Chondrocyte (in vitro differentiated cells): ENCODE data around the gene ZNF773. TPM values are rescaled to one million over a fixed set of nuclear protein-coding genes. Genes with fewer than 3 reads are reported as not detected.
A peak's percentile ranks its signal among the peaks of the same experiment; 100 is the strongest.
"Not testable (repeated sequence)": the region's sequence is repeated elsewhere in the genome, so short reads cannot be mapped to it uniquely, and the experiment has no call there.

Experiments used
- DNase-seq: peaks from one replicate; pipeline ENCODE4 v3.0.0; 2021; ENCODE audit warnings: mixed read lengths, low spot score
- H3K27ac Mint-ChIP-seq: one replicate; pipeline ENCODE4 v1.8.0; 2021; ENCODE audit warnings: mild to moderate bottlenecking, moderate library complexity, mixed read lengths; ENCODE audit not compliant: unreplicated experiment
- H3K27me3 Mint-ChIP-seq: 2 replicates; pipeline ENCODE4 v1.8.0; 2021; ENCODE audit warnings: low read depth, mixed read lengths
- H3K36me3 Mint-ChIP-seq: 2 replicates; pipeline ENCODE4 v1.8.0; 2021; ENCODE audit warnings: low read depth, mixed read lengths
- H3K4me1 Mint-ChIP-seq: 2 replicates; pipeline ENCODE4 v1.8.0; 2021; ENCODE audit warnings: low read depth, mild to moderate bottlenecking, mixed read lengths
- H3K4me3 Mint-ChIP-seq: one replicate; pipeline ENCODE4 v1.8.0; 2021; ENCODE audit warnings: mild to moderate bottlenecking, moderate library complexity, mixed read lengths; ENCODE audit not compliant: unreplicated experiment
- H3K9me3 Mint-ChIP-seq: 2 replicates; pipeline ENCODE4 v1.8.0; 2021; ENCODE audit warnings: low read depth, mixed read lengths
- total RNA-seq: library from RNA; stranded (reverse); gene quantifications from 3 replicates; pipeline ENCODE4 v1.2.1, GENCODE V29; 2021
- TF ChIP-seq, protein P1 (sequence below): fragments of 200-600 bp; sonication (generic); IDR thresholded peaks from 2 replicates; pipeline ENCODE4 v1.5.0; 2021; ENCODE audit warnings: antibody characterized with exemption, mild to moderate bottlenecking, moderate library complexity

Gene ZNF773
- total RNA-seq, 1 donor from 2014 or later, result 8.7 TPM

- peak; percentile 92 for DNase-seq
- peak within 1 kb of the TSS; percentile 93 for H3K27ac Mint-ChIP-seq
- H3K4me1 Mint-ChIP-seq, result peaks cover 18% of the 10 kb centered on the region
- H3K27me3 Mint-ChIP-seq, result no peaks in the 10 kb centered on the region
- TF ChIP-seq, protein P1, sequence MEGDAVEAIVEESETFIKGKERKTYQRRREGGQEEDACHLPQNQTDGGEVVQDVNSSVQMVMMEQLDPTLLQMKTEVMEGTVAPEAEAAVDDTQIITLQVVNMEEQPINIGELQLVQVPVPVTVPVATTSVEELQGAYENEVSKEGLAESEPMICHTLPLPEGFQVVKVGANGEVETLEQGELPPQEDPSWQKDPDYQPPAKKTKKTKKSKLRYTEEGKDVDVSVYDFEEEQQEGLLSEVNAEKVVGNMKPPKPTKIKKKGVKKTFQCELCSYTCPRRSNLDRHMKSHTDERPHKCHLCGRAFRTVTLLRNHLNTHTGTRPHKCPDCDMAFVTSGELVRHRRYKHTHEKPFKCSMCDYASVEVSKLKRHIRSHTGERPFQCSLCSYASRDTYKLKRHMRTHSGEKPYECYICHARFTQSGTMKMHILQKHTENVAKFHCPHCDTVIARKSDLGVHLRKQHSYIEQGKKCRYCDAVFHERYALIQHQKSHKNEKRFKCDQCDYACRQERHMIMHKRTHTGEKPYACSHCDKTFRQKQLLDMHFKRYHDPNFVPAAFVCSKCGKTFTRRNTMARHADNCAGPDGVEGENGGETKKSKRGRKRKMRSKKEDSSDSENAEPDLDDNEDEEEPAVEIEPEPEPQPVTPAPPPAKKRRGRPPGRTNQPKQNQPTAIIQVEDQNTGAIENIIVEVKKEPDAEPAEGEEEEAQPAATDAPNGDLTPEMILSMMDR, result peak; percentile 63
- H3K4me3 Mint-ChIP-seq, result peak within 1 kb of the TSS; percentile 86
- H3K9me3 Mint-ChIP-seq, result peaks cover 55% of the 10 kb centered on the region
- peaks cover 49% of the 10 kb centered on the region for H3K36me3 Mint-ChIP-seq
These were observed 22.3 kb upstream of the ZNF773 start, which contains the start of gene ZNF772 for GRCh38 chr19:57477191-57478008. TSS of gene ZNF772 (minus strand) at chr19:57477566. CDS start at chr19:57477309, 257 bp downstream.

DNA sequence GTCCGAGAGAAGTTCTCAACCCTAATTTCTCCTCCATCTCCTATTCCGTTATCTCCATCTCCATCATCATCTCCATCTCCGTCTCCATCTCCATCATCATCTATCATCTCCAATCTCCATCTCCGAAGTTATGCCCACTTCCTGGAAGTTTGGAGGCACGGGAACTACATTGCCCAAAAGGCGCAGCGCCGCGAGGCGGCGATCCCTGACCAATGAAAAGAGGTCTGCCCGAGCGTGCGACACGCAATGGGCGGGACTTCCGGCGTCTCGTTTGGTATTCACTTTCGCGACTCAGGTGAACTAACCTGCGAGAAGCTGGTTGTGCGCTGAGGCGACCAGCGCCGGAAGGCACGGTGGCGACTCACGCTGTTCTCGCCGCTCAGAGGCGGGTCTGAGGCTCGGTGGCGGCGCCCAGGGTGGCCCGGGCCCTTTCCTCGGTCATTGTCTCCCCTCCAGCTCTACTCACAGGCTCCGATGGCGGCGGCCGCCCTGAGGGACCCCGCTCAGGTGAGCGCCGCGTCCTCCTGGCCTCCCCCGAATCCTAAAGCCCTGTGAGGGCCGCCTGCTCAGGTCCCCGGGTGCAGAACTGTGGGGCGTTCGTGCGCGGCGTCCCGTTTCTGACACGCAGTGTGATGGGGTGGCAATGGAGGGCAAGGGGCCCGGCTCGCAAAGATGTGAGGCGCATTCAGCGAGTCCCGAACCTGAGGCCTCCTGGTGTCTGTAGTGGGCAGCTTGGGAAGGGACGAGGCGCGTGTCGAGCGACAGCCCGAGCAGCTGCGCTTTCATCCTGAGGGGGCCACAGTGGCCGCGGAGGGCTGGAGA is 12.1 kb upstream of the ZNF773 start, which contains the start of gene ZNF419:
ZNF419 (plus strand) TSS at position 274 of the 822 bp plus-strand sequence; CDS start at position 475, 201 bp downstream.
- Mint-ChIP-seq H3K4me1 (peaks cover 13% of the 10 kb centered on the region), H3K36me3 (peaks cover 37% of the 10 kb centered on the region), H3K27ac (peak within 1 kb of the TSS; percentile 86), H3K4me3 (peak within 1 kb of the TSS; percentile 77), H3K9me3 (peaks cover 37% of the 10 kb centered on the region)
- DNase-seq, result peak; percentile 96
- TF ChIP-seq, protein P1, result peak; percentile 39
- not testable (repeated sequence) for H3K27me3 Mint-ChIP-seq

- Mint-ChIP-seq H3K36me3 (peaks cover 42% of the 10 kb centered on the region), H3K9me3 (peaks cover 43% of the 10 kb centered on the region), H3K27ac (peak overlapping the region; percentile 86), H3K4me3 (peak overlapping the region; percentile 77), H3K4me1 (peaks cover 13% of the 10 kb centered on the region)
- not testable (repeated sequence) for H3K27me3 Mint-ChIP-seq, DNase-seq
These were observed 11.5 kb upstream of the ZNF773 start for GRCh38 chr19:57488299-57488644.

DNA sequence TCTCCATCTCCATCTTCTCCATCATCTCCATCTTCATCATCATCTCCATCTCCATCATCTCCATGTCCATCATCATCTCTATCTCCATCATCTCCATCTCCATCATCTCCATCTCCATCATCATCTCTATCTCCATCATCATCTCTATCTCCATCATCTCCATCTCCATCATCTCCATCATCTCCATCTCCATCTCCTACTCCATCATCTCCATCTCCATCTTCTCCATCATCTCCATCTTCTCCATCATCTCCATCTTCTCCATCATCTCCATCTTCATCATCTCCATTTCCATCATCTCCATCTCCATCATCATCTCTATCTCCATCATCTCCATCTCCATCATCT is 432 bp upstream of the ZNF773 start:
- peaks cover 49% of the 10 kb centered on the region for H3K36me3 Mint-ChIP-seq
- not testable (repeated sequence) for DNase-seq, H3K27me3 Mint-ChIP-seq
- H3K4me1 Mint-ChIP-seq, result peaks cover 16% of the 10 kb centered on the region
- H3K9me3 Mint-ChIP-seq, result peaks cover 68% of the 10 kb centered on the region
- peak overlapping the region; percentile 80 for H3K27ac Mint-ChIP-seq
- H3K4me3 Mint-ChIP-seq, result peak overlapping the region; percentile 77

DNA sequence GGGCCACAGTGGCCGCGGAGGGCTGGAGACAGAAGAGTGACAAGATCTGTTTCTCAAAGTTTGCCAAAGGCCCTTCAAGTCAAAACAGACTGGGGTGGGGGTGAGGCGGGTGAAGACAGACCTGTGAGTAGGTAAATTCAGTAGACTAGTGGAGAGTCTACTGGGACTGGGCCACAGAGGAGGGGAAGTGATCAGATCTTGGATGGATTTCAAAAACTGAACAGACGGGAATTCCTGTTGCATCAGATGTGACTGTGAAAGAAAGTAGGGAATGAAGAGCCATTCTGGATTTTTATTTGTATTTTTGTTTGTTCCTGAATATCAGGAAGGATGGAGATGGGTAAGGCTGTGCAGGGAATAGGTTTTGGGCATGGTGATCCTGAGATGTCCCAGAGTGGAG is 662 bp downstream of the ZNF773 start:
- Mint-ChIP-seq H3K4me1 (peaks cover 16% of the 10 kb centered on the region), H3K4me3 (peak overlapping the region; percentile 77), H3K36me3 (peaks cover 48% of the 10 kb centered on the region), H3K9me3 (peaks cover 64% of the 10 kb centered on the region), H3K27ac (peak overlapping the region; percentile 85)
- DNase-seq, H3K27me3 Mint-ChIP-seq: not testable (repeated sequence)

GRCh38 chr19:57506163-57506562 is 6.4 kb downstream of the ZNF773 start:
- H3K4me3 Mint-ChIP-seq, result no peak overlapping the region
- peaks cover 78% of the 10 kb centered on the region for H3K36me3 Mint-ChIP-seq
- H3K9me3 Mint-ChIP-seq, result peaks cover 65% of the 10 kb centered on the region
- no peak for DNase-seq
- H3K4me1 Mint-ChIP-seq, result peaks cover 3% of the 10 kb centered on the region
- no peak overlapping the region for H3K27ac Mint-ChIP-seq
- no peaks in the 10 kb centered on the region for H3K27me3 Mint-ChIP-seq
- TF ChIP-seq, protein P1, result no peak
